Measurements from ENCODE around the gene CHIC2. TPM values are rescaled to one million over a fixed set of nuclear protein-coding genes. Genes with fewer than 3 reads are reported as not detected.
A peak's percentile ranks its signal among the peaks of the same experiment; 100 is the strongest.

The CHIC2 gene
- total RNA-seq (2021) (6.9 to 11.0 TPM (median 8.4 TPM) in 3 replicates), Bru-seq, nascent RNA (percentile 74 among the genes with signal in this experiment)
- long read RNA-seq, experiment 1, transcript CHIC2-201 (6 exons, 1,194 nt): major isoform, 45 of 48 reads
- long read RNA-seq, experiment 1, partial matches to known transcripts: 0 of 48 reads
- long read RNA-seq, experiment 1, other reads (novel, unspliced or antisense): 2 of 48 reads
- long read RNA-seq, experiment 2, transcript CHIC2-201 (6 exons, 1,194 nt): major isoform, 11 of 16 reads
- long read RNA-seq, experiment 2, partial matches to known transcripts: 0 of 16 reads
- long read RNA-seq, experiment 2, other reads (novel, unspliced or antisense): 4 of 16 reads
- long read RNA-seq, experiment 3: 0 reads

- H3K27ac Mint-ChIP-seq: peak within 1 kb of the TSS; percentile 83
- no peaks in the 10 kb centered on the region for H3K9me3 Mint-ChIP-seq
- H3K4me1 Mint-ChIP-seq: peaks cover 45% of the 10 kb centered on the region
- H3K4me3 Mint-ChIP-seq: peak within 1 kb of the TSS; percentile 85
- ChIA-PET CTCF (interaction anchor here (1.1 kb wide), 1 partner anchor 168 kb away, joined by 3 read pairs; no protein-coding TSS in a partner anchor), POLR2A (no interaction called here)
- H3K27me3 Mint-ChIP-seq (ENCODE audit: low read depth): peaks cover 7% of the 10 kb centered on the region; the same call in 1 of the 2 replicates
- DNase-seq (ENCODE audit: low spot score) (peak; percentile 94), ATAC-seq (peak; percentile 91)
- H3K36me3 Mint-ChIP-seq: no peaks in the 10 kb centered on the region
- TF ChIP-seq USF1 (CRISPR knock-in tag; IDR thresholded peaks at IDR 0.05) (no peak), AFF4 (CRISPR knock-in tag; IDR thresholded peaks at IDR 0.05; ENCODE audit: borderline replicate concordance) (no peak), ZNF416 (CRISPR knock-in tag; IDR thresholded peaks at IDR 0.05) (no peak), JAZF1 (CRISPR knock-in tag; IDR thresholded peaks at IDR 0.05) (no peak), NFYB (CRISPR knock-in tag; conservative IDR thresholded peaks at IDR 0.05; ENCODE audit: low read depth) (no peak; the same call in 1 of the 2 replicates), ELF4 (CRISPR knock-in tag; IDR thresholded peaks at IDR 0.05; ENCODE audit: low read depth) (no peak), GRHL2 (CRISPR knock-in tag; IDR thresholded peaks at IDR 0.05; ENCODE audit: insufficient replicate concordance, severe bottlenecking) (no peak), IRF1 (CRISPR knock-in tag; IDR thresholded peaks at IDR 0.05) (no peak), SOX15 (CRISPR knock-in tag; IDR thresholded peaks at IDR 0.05) (no peak), ZNF219 (CRISPR knock-in tag; IDR thresholded peaks at IDR 0.05; ENCODE audit: borderline replicate concordance) (no peak), ZNF263 (CRISPR knock-in tag; IDR thresholded peaks at IDR 0.05; ENCODE audit: low read depth) (no peak), ERG (CRISPR knock-in tag; IDR thresholded peaks at IDR 0.05) (no peak), ZNF532 (CRISPR knock-in tag; IDR thresholded peaks at IDR 0.05; ENCODE audit: borderline replicate concordance) (no peak), ATF1 (CRISPR knock-in tag; IDR thresholded peaks at IDR 0.05) (no peak), ZNF281 (CRISPR knock-in tag; IDR thresholded peaks at IDR 0.05) (no peak), SMAD4 (CRISPR knock-in tag; IDR thresholded peaks at IDR 0.05) (no peak), ZNF512 (CRISPR knock-in tag; IDR thresholded peaks at IDR 0.05; ENCODE audit: borderline replicate concordance) (no peak)
These were observed at the start of gene CHIC2 for GRCh38 chr4:54064317-54065111. TSS of gene CHIC2 (minus strand) at chr4:54064605. CDS start at chr4:54064300, 305 bp downstream.

Data from WTC11 (cell line).